NT2/D1 (cell line): ENCODE measurements around the gene EPS8L1.
"Not testable (repeated sequence)": the region's sequence is repeated elsewhere in the genome, so short reads cannot be mapped to it uniquely, and the experiment has no call there.

Experiments used
- DNase-seq: peaks from one replicate; pipeline ENCODE4 v3.0.0-alpha.2; 2011; ENCODE audit warnings: low read depth, low spot score
- H3K27me3 ChIP-seq: 2 replicates; pipeline ENCODE4 v1.6.0; 2011; ENCODE audit warnings: mild to moderate bottlenecking; ENCODE audit not compliant: insufficient read length, insufficient read depth
- H3K36me3 ChIP-seq: 2 replicates; pipeline ENCODE4 v1.6.1; 2011; ENCODE audit warnings: mild to moderate bottlenecking, low read length, mixed read lengths; ENCODE audit not compliant: insufficient read depth, insufficient read length
- H3K4me1 ChIP-seq: 2 replicates; pipeline ENCODE4 v1.5.1; 2011; ENCODE audit not compliant: insufficient read depth, insufficient read length
- H3K4me3 ChIP-seq: 2 replicates; pipeline ENCODE4 v1.5.1; 2011; ENCODE audit warnings: low read depth; ENCODE audit not compliant: insufficient read length
- H3K9ac ChIP-seq: 2 replicates; pipeline ENCODE4 v1.6.0; 2011; ENCODE audit warnings: low read depth; ENCODE audit not compliant: insufficient read length
- H3K9me3 ChIP-seq: 2 replicates; pipeline ENCODE4 v1.5.1; 2011; ENCODE audit warnings: mild to moderate bottlenecking, low read length; ENCODE audit not compliant: insufficient read depth
- SUZ12 ChIP-seq: IDR thresholded peaks from 2 replicates; pipeline ENCODE4 v1.6.1; 2011; ENCODE audit not compliant: insufficient read length, insufficient read depth; ENCODE audit errors: extremely low read depth
- YY1 ChIP-seq: IDR thresholded peaks from 2 replicates; pipeline ENCODE4 v1.6.1; 2011; ENCODE audit not compliant: insufficient read length, insufficient read depth
- ZNF274 ChIP-seq: IDR thresholded peaks from 2 replicates; pipeline ENCODE4 v1.6.1; 2011; ENCODE audit warnings: mild to moderate bottlenecking, low read depth, low read length

The EPS8L1 gene

DNA sequence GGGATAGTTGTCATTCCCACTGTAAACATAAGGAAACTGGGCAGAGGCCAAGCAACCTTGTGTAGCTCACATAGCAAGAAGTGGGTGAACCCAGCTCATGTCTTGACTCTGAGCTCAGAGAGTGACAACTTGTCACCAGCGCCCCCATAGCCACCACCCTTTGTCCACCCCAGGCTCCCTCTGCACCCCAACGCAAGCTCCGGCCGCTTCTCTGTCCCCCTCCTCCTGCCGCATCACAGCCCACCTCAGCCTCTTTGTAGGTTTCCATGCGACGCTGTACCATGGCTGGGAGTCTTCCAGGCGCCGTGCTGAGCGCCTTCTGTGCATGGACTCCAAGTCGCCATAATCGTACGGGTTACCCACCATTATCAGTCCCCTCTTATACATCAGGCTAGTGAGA, 40.9 kb upstream of the EPS8L1 start:
- Histone ChIP-seq H3K9ac (no peak overlapping the region), H3K4me3 (no peak overlapping the region), H3K9me3 (no peaks in the 10 kb centered on the region), H3K36me3 (no peaks in the 10 kb centered on the region), H3K4me1 (no peaks in the 10 kb centered on the region), H3K27me3 (no peaks in the 10 kb centered on the region)
- no peak for DNase-seq
- no peak for TF ChIP-seq YY1
- TF ChIP-seq ZNF274: no peak
- TF ChIP-seq SUZ12: no peak

DNA sequence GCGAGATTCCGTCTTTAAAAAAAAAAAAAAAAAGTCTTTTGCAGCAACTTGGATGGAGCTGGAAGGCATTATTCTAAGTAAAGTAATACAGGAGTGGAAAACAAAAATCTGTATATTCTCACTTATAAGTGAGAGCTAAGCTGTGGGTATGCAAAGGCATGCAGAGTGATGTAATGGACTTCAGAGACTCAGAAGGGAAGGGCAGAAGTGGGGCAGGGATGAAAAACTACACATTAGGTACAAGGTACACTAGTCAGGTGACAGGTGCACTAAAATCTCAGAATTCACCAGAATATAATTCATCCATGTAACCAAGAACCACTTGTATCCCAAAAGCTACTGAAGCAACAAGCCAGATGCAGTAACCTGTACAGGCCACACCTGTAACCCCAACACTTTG, 39.6 kb upstream of the EPS8L1 start:
- TF ChIP-seq ZNF274 (no peak), YY1 (no peak), SUZ12 (no peak)
- H3K9me3 ChIP-seq: no peaks in the 10 kb centered on the region
- no peak overlapping the region for H3K4me3 ChIP-seq
- H3K9ac ChIP-seq: no peak overlapping the region
- H3K4me1 ChIP-seq: no peaks in the 10 kb centered on the region
- peaks cover under 1% of the 10 kb centered on the region for H3K36me3 ChIP-seq
- H3K27me3 ChIP-seq: no peaks in the 10 kb centered on the region
- no peak for DNase-seq

DNA sequence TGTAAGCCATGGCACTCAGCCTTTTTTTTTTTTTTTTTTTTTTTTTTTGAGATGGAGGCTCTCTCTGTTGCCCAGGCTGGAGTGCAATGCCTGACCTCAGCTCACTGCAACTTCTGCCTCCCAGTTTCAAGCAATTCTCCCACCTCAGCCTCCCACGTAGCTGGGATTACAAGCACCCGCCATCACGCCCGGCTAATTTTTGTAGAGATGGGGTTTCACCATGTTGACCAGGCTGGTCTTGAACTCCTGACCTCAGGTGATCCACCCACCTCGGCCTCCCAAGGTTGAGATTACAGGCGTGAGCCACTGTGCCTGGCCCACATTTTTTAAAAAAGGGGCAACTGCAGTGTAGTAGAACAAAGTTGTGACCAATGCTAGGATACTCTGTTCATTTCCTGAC, 38.1 kb upstream of the EPS8L1 start:
- H3K4me1 ChIP-seq, DNase-seq, H3K9ac ChIP-seq, H3K9me3 ChIP-seq, H3K36me3 ChIP-seq, H3K4me3 ChIP-seq, H3K27me3 ChIP-seq: not testable (repeated sequence)

DNA sequence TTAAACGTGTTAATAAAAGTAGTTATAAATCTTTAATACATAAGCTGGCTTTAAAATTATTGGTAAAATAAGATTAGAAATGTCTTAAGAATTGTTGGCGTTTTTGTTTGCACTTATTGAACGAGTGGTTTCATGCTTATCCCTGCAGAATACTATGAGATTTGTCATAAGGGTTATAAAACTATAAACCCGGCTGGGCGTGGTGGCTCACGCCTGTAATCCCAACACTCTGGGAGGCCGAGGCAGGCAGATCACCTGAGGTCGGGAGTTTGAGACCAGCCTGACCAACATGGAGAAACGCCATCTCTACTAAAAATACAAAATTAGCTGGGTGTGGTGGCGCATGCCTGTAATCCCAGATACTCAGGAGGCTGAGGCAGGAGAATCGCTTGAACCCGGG, 35.0 kb upstream of the EPS8L1 start:
- H3K4me1 ChIP-seq: not testable (repeated sequence)

DNA sequence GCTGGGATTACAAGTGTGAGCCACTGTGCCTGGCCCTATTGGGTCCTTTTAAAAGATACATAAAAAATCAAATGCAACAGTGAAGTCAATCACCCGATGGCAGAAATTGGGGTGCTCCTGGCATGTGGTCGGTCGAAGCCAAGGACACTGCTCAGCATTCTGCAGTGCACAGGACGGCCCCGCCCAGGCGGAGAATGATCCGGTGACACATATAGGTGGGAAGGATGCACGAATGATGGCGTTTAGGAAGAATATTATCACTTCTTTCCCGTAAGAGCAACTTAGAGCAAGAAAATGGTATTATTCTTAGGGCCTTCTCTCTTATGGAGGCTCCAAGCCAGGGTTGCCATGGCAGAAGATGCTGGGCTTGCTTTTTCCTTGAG, 34.4 kb upstream of the EPS8L1 start:
- no peaks in the 10 kb centered on the region for H3K27me3 ChIP-seq
- H3K4me1 ChIP-seq: no peaks in the 10 kb centered on the region
- no peak for DNase-seq
- H3K4me3 ChIP-seq: no peak overlapping the region
- peaks cover 24% of the 10 kb centered on the region for H3K36me3 ChIP-seq
- TF ChIP-seq SUZ12 (no peak), ZNF274 (no peak), YY1 (no peak)
- no peaks in the 10 kb centered on the region for H3K9me3 ChIP-seq
- no peak overlapping the region for H3K9ac ChIP-seq

More for the DNA sequence above, 35.0 kb upstream of the EPS8L1 start:
- not testable (repeated sequence) for H3K9me3 ChIP-seq, DNase-seq, H3K27me3 ChIP-seq, H3K9ac ChIP-seq, H3K4me3 ChIP-seq
- peaks cover 24% of the 10 kb centered on the region for H3K36me3 ChIP-seq

DNA sequence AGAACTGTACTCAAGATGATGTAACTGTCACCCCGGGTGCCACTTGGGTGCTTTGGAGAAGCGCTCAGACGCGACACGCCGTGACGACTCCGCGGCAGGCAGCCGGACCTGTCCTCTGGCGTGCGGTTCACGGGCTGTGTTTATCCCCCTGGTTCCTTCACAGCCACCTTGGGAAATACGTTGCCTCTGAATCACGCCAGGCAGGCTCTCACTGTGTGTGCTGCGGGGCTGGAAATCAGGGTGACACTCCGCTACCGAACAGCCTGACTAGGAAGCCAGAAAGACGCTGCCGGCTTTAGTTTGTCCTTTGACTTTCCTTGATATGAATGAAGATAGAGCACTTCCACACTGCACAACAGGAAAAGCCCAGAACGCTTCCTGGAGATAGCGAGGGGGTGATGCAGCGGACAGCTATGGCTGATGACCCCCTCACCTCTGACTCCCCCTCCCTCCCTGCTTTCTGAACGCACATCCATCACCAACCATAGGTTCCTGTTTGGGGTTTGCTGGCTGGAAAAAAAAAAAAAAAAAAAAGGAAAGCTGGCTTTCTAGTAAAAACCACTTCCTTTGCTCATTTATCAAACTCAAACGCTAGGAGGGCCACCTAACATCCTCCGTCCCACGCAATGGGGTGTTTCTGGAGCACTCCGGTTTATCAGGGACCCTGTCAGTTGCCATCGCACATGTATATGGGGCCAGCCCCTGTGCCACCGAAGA, 33.9 kb upstream of the EPS8L1 start:
- no peaks in the 10 kb centered on the region for H3K4me1 ChIP-seq
- TF ChIP-seq YY1 (no peak), SUZ12 (no peak), ZNF274 (no peak)
- no peaks in the 10 kb centered on the region for H3K9me3 ChIP-seq
- H3K36me3 ChIP-seq: peaks cover 28% of the 10 kb centered on the region
- no peak overlapping the region for H3K9ac ChIP-seq
- no peaks in the 10 kb centered on the region for H3K27me3 ChIP-seq
- H3K4me3 ChIP-seq: no peak overlapping the region
- DNase-seq: no peak

DNA sequence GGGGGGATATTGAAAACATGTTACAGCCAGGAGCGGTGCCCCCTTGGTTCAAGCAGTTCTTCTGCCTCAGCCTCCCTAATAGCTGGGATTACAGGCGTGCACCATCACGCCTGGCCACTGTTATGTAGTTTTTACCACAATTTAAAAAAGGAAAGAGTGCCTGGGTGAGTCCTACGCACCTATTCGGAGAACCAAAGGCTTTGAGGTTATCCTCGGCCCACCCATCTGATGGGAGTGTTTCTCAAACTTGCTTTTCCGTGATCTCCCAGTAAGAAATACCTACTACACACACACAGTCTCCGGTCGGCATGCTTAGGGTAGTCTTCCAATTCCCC, 33.4 kb upstream of the EPS8L1 start:
- Histone ChIP-seq H3K4me3 (no peak overlapping the region), H3K27me3 (no peaks in the 10 kb centered on the region), H3K9ac (no peak overlapping the region), H3K9me3 (no peaks in the 10 kb centered on the region), H3K4me1 (no peaks in the 10 kb centered on the region), H3K36me3 (peaks cover 33% of the 10 kb centered on the region)
- no peak for DNase-seq
- TF ChIP-seq SUZ12 (no peak), ZNF274 (no peak), YY1 (no peak)

DNA sequence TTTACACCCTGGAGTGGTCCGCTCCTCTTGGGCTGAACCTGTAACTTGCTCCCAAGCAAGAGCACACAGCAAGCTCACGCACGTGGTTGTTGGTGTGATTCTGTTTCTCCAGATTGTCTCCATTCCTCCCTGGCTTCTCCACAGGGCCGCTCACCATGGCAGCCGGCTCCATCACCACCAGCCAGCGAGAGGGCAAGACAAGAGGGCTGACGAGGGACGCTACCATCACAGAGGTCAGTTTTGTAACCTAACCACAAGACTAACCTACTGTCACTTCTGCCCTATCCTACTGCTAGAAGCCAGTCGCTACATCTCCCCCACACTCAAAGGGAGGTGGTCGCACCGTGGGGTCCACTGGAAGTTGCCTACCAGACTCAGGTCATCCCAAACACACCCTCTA, 33.0 kb upstream of the EPS8L1 start:
- H3K4me1 ChIP-seq: no peaks in the 10 kb centered on the region
- TF ChIP-seq ZNF274 (no peak), SUZ12 (no peak), YY1 (no peak)
- H3K9ac ChIP-seq: no peak overlapping the region
- DNase-seq: no peak
- H3K9me3 ChIP-seq: no peaks in the 10 kb centered on the region
- H3K36me3 ChIP-seq: peaks cover 37% of the 10 kb centered on the region
- H3K27me3 ChIP-seq: no peaks in the 10 kb centered on the region
- H3K4me3 ChIP-seq: no peak overlapping the region
